Progenitor cell of endocrine pancreas (in vitro differentiated cells): ENCODE measurements around the gene ACYP2. TPM values are rescaled to one million over a fixed set of nuclear protein-coding genes. Genes with fewer than 3 reads are reported as not detected.

ENCODE experiments used
- DNase-seq: peaks from one replicate; pipeline ENCODE4 v3.0.0; 2021; ENCODE audit warnings: low spot score; ENCODE audit not compliant: unreplicated experiment
- H3K27ac Mint-ChIP-seq: 2 replicates; pipeline ENCODE4 v1.8.0; 2021; ENCODE audit warnings: mild to moderate bottlenecking, moderate library complexity, mixed read lengths
- H3K27me3 Mint-ChIP-seq: 2 replicates; pipeline ENCODE4 v1.8.0; 2021; ENCODE audit warnings: mixed read lengths
- H3K36me3 Mint-ChIP-seq: 2 replicates; pipeline ENCODE4 v1.8.0; 2022; ENCODE audit warnings: mixed read lengths; ENCODE audit not compliant: insufficient read depth
- H3K4me1 Mint-ChIP-seq: 2 replicates; pipeline ENCODE4 v1.8.0; 2021; ENCODE audit warnings: low read depth, mixed read lengths
- H3K4me3 Mint-ChIP-seq: 2 replicates; pipeline ENCODE4 v1.8.0; 2021; ENCODE audit warnings: low read depth, mild to moderate bottlenecking, moderate library complexity, mixed read lengths
- H3K9me3 Mint-ChIP-seq: 2 replicates; pipeline ENCODE4 v1.8.0; 2021; ENCODE audit warnings: low read depth, mixed read lengths
- total RNA-seq: library from RNA; stranded (reverse); gene quantifications from 2 replicates; pipeline ENCODE4 v1.2.1, GENCODE V29; 2021
- TF ChIP-seq, protein P1 (sequence below): fragments of 200-600 bp; sonication (generic); IDR thresholded peaks from one replicate; pipeline ENCODE4 v1.5.0; 2021; ENCODE audit warnings: antibody characterized with exemption, mild to moderate bottlenecking; ENCODE audit not compliant: unreplicated experiment

ACYP2 gene
- total RNA-seq, 1 donor from 2014 or later, result 8.6 TPM

DNA sequence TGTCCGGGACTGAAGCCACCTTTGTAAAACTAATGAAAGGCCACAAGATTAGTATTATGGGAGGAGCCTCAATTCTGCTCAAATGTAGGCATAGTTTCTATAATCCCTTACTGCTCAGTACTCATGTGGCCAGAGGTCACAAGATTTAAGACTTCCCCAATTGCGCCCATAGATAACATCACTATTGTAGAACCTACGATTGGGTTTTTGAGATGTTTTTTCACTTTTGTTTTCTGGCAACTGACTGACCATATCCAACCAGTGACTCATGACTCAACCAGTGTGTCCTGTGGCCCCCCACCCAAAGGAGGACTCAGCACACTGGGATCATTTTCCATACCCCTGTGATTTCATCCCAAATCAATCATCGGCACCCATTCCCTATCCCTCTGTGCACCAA is 155.8 kb downstream of the ACYP2 start:
- Mint-ChIP-seq H3K9me3 (peaks cover 3% of the 10 kb centered on the region), H3K27me3 (no peaks in the 10 kb centered on the region), H3K36me3 (no peaks in the 10 kb centered on the region), H3K4me3 (no peak overlapping the region), H3K4me1 (no peaks in the 10 kb centered on the region), H3K27ac (no peak overlapping the region)
- no peak for DNase-seq
- TF ChIP-seq, protein P1, sequence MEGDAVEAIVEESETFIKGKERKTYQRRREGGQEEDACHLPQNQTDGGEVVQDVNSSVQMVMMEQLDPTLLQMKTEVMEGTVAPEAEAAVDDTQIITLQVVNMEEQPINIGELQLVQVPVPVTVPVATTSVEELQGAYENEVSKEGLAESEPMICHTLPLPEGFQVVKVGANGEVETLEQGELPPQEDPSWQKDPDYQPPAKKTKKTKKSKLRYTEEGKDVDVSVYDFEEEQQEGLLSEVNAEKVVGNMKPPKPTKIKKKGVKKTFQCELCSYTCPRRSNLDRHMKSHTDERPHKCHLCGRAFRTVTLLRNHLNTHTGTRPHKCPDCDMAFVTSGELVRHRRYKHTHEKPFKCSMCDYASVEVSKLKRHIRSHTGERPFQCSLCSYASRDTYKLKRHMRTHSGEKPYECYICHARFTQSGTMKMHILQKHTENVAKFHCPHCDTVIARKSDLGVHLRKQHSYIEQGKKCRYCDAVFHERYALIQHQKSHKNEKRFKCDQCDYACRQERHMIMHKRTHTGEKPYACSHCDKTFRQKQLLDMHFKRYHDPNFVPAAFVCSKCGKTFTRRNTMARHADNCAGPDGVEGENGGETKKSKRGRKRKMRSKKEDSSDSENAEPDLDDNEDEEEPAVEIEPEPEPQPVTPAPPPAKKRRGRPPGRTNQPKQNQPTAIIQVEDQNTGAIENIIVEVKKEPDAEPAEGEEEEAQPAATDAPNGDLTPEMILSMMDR, result no peak

DNA sequence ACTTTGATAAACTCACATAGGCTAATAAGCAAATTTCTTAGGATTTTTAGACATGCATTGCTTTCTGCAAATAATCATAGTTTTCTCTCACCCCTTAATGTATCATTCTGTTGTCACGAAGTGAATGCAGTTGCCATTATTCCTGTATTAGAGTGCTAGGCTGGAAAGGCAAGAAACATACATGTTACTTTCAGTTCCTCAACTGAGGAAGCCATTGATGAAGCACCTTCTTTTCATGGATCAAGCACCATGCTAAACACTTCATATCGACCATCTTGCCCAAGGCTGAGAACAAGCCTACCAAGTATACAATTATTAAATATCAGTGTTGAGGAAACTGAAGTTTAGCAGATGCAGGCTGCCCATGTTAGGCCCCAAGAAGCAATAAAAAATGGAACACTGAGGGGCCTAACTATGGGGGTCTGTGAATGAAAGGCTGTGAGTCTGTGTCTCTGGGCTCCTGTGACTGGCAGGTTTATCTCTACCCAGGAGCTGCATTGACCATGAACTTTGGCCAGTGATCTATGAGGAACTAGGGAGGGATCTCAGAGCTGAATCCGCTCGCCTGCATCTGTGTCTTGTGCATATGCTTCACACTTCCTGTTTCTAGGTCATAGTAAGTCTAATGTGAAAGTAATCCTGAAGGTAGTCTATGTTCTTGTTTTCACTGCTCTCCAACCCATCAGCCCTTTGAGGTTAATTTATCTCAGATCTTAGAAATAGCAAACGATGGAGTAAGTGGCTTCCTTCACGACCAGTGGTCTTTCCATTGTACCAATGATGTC is 156.6 kb downstream of the ACYP2 start:
- Mint-ChIP-seq H3K27me3 (no peaks in the 10 kb centered on the region), H3K9me3 (peaks cover under 1% of the 10 kb centered on the region), H3K36me3 (no peaks in the 10 kb centered on the region), H3K4me1 (no peaks in the 10 kb centered on the region), H3K27ac (no peak overlapping the region), H3K4me3 (no peak overlapping the region)
- TF ChIP-seq, protein P1, result no peak
- no peak for DNase-seq

- TF ChIP-seq, protein P1, result no peak
- Mint-ChIP-seq H3K36me3 (no peaks in the 10 kb centered on the region), H3K27me3 (no peaks in the 10 kb centered on the region), H3K9me3 (no peaks in the 10 kb centered on the region), H3K4me1 (no peaks in the 10 kb centered on the region), H3K4me3 (no peak overlapping the region), H3K27ac (no peak overlapping the region)
- no peak for DNase-seq
Observed at GRCh38 chr2:54274781-54275242, 159.4 kb downstream of the ACYP2 start.

DNA sequence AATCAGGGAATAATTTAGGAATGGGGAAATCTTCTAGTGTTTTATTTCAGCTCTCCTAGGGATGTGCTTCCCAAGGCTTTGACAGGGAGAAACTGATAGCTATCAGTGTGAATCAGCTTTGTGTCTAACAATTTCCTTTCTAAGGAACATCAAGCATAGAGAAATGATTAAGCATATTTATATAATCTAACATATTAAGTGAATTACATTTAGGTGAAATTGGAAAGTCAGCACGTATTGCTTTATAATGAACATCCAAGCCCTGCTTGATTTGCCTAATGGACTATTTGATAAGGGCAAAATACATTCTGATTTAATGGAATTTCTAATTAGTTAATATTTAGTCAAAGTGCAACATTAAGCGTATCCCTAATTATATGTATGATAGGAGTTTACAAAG is 160.1 kb downstream of the ACYP2 start:
- TF ChIP-seq, protein P1, result no peak
- H3K27me3 Mint-ChIP-seq, result no peaks in the 10 kb centered on the region
- DNase-seq, result no peak
- no peak overlapping the region for H3K27ac Mint-ChIP-seq
- no peaks in the 10 kb centered on the region for H3K36me3 Mint-ChIP-seq
- H3K4me1 Mint-ChIP-seq, result no peaks in the 10 kb centered on the region
- H3K9me3 Mint-ChIP-seq, result no peaks in the 10 kb centered on the region
- H3K4me3 Mint-ChIP-seq, result no peak overlapping the region

- H3K4me1 Mint-ChIP-seq, result no peaks in the 10 kb centered on the region
- DNase-seq, result no peak
- no peak overlapping the region for H3K4me3 Mint-ChIP-seq
- no peaks in the 10 kb centered on the region for H3K27me3 Mint-ChIP-seq
- no peaks in the 10 kb centered on the region for H3K36me3 Mint-ChIP-seq
- no peak overlapping the region for H3K27ac Mint-ChIP-seq
- H3K9me3 Mint-ChIP-seq, result no peaks in the 10 kb centered on the region
- TF ChIP-seq, protein P1, result peak; percentile 26
Observed at GRCh38 chr2:54279385-54279784, 164.0 kb downstream of the ACYP2 start.
